ENCODE data around the gene EP400. TPM values are rescaled to one million over a fixed set of nuclear protein-coding genes. Genes with fewer than 3 reads are reported as not detected.

Gene EP400
- total and polyA plus RNA-seq, 2 of the 13 experiments (the other 11 are each of a cell fraction or from before 2014, with no cell fraction given): 4.9 to 5.0 TPM

GRCh38 chr12:131928711-131929580, 20.8 kb upstream of the EP400 start, which contains the start of gene PUS1 (continued):
- TF ChIP-seq PAXIP1 (CRISPR knock-in tag; conservative IDR thresholded peaks at IDR 0.05) (peak; percentile 44; the same call in 1 of the 2 replicates), FLYWCH1 (CRISPR knock-in tag; IDR thresholded peaks at IDR 0.05) (no peak), RXRA (CRISPR knock-in tag; IDR thresholded peaks at IDR 0.05) (0 out of 2 replicates have a peak, but pooled peaks have one; percentile 4), SRY (CRISPR knock-in tag; IDR thresholded peaks at IDR 0.05) (no peak), SAFB2 (CRISPR knock-in tag; IDR thresholded peaks at IDR 0.05; ENCODE audit: borderline replicate concordance, low read depth) (0 out of 2 replicates have a peak, but pooled peaks have one; percentile 64), FOXO1 (CRISPR knock-in tag; IDR thresholded peaks at IDR 0.05) (no peak), ZNF615 (CRISPR knock-in tag; IDR thresholded peaks at IDR 0.05; ENCODE audit: borderline replicate concordance) (no peak), HNRNPLL (IDR thresholded peaks at IDR 0.05; ENCODE audit: low read depth, low read length, poor library complexity, severe bottlenecking) (no peak), RXRB (CRISPR knock-in tag; IDR thresholded peaks at IDR 0.05; ENCODE audit: borderline replicate concordance) (peak; percentile 51; the same call in 1 of the 2 replicates), ZNF468 (CRISPR knock-in tag; IDR thresholded peaks at IDR 0.05) (no peak), ZNF788 (CRISPR knock-in tag; IDR thresholded peaks at IDR 0.05; ENCODE audit: borderline replicate concordance) (peak; percentile 54; the same call in 1 of the 2 replicates), ZNF329 (CRISPR knock-in tag; IDR thresholded peaks at IDR 0.05; ENCODE audit: low read depth) (no peak), BHLHE40 (IDR thresholded peaks at IDR 0.05; ENCODE audit: low read length) (no peak), TIGD3 (CRISPR knock-in tag; IDR thresholded peaks at IDR 0.05; ENCODE audit: borderline replicate concordance) (no peak), TCF12 (IDR thresholded peaks at IDR 0.05) (no peak), TCF12 (CRISPR knock-in tag; IDR thresholded peaks at IDR 0.05) (no peak), MATR3 (CRISPR knock-in tag; IDR thresholded peaks at IDR 0.05) (no peak), ZNF777 (CRISPR knock-in tag; IDR thresholded peaks at IDR 0.05) (peak; percentile 64)
- TF ChIP-seq, protein P1, sequence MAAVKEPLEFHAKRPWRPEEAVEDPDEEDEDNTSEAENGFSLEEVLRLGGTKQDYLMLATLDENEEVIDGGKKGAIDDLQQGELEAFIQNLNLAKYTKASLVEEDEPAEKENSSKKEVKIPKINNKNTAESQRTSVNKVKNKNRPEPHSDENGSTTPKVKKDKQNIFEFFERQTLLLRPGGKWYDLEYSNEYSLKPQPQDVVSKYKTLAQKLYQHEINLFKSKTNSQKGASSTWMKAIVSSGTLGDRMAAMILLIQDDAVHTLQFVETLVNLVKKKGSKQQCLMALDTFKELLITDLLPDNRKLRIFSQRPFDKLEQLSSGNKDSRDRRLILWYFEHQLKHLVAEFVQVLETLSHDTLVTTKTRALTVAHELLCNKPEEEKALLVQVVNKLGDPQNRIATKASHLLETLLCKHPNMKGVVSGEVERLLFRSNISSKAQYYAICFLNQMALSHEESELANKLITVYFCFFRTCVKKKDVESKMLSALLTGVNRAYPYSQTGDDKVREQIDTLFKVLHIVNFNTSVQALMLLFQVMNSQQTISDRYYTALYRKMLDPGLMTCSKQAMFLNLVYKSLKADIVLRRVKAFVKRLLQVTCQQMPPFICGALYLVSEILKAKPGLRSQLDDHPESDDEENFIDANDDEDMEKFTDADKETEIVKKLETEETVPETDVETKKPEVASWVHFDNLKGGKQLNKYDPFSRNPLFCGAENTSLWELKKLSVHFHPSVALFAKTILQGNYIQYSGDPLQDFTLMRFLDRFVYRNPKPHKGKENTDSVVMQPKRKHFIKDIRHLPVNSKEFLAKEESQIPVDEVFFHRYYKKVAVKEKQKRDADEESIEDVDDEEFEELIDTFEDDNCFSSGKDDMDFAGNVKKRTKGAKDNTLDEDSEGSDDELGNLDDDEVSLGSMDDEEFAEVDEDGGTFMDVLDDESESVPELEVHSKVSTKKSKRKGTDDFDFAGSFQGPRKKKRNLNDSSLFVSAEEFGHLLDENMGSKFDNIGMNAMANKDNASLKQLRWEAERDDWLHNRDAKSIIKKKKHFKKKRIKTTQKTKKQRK (IDR thresholded peaks at IDR 0.05; ENCODE audit: low read length): no peak
- TF ChIP-seq, protein P2, sequence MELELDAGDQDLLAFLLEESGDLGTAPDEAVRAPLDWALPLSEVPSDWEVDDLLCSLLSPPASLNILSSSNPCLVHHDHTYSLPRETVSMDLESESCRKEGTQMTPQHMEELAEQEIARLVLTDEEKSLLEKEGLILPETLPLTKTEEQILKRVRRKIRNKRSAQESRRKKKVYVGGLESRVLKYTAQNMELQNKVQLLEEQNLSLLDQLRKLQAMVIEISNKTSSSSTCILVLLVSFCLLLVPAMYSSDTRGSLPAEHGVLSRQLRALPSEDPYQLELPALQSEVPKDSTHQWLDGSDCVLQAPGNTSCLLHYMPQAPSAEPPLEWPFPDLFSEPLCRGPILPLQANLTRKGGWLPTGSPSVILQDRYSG (CRISPR knock-in tag; IDR thresholded peaks at IDR 0.05): 0 out of 2 replicates have a peak, but pooled peaks have one; percentile 13
